ENCODE results near the gene GPS2.

Gene GPS2

GRCh38 chr17:7318121-7318860, 3.1 kb upstream of the GPS2 start:
- DNase-seq (ENCODE audit: low read depth in 2 of 2, low spot score in 1 of 2): no peak

DNA sequence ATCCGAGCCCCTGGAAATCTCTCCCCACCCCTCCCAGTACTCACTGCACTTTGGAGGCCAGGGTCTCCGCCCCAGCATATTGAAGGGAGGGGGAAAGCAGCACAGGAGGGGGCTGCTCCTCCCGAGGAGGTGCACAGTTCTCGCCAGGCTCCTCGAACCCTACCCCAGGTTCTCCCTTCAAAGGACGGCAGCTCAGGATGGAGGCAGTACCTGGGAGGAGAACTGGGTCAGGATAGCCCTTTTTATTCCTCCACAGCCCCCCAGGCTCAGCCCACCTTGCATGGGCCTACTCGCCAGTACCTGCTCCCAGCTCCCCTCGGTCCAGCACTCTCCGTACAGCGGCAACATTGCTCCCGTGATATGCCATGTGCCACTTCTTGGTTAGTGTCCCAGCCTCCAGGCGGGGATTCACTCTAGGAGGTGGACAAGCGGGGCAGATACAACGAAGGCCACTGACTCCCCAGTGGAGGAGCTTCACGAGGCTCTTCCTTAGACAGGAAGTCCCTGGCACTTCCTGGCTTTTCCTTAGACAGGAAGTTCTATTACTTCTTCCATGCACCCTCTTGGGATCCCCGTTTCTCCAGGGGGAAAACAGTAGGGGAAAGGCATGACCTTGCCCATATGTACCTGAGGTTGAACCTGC, 2.1 kb upstream of the GPS2 start:
- DNase-seq (ENCODE audit: low read depth in 2 of 2, low spot score in 1 of 2): no peak

- no peak for DNase-seq (ENCODE audit: low read depth in 2 of 2, low spot score in 1 of 2)
These were observed 543 bp upstream of the GPS2 start for GRCh38 chr17:7315570-7316235.

GRCh38 chr17:7313890-7314718, 1.1 kb downstream of the GPS2 start:
- DNase-seq (ENCODE audit: low read depth in 2 of 2, low spot score in 1 of 2): no peak

- no peak for DNase-seq (ENCODE audit: low read depth in 2 of 2, low spot score in 1 of 2)
These were observed 1.9 kb downstream of the GPS2 start for GRCh38 chr17:7313088-7313889.

DNA sequence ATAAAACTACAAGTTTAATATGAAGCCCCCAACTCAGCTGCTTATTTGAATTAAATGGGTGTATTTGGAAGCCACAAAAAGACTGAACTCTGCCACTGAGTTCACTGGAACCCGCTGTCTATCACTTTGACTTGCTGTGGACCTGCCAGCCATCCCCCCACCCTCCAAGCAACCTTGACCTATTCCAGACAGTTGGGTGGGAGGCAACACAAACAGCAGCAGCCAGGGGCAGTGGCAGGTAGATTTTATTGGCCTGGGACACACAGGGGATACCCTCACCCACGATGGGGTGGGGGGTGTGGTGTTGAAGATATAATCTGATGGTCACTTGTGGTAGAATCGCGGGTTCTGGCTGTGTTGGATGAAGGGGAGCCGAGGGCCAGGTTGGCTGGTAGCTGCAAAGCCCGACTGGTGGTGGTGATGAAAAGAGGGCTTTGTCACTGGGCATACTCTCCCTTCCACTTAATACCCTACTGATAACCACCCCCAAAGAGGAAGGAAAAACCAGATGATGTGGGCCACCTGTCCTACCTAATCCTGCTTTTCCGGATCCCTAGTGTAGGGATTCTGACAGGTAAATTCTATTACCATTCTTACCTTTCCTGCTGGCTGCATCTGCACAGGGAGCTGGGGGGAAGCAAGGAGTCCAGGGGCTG, 2.6 kb downstream of the GPS2 start:
- DNase-seq (ENCODE audit: low read depth in 2 of 2, low spot score in 1 of 2): no peak

DNA sequence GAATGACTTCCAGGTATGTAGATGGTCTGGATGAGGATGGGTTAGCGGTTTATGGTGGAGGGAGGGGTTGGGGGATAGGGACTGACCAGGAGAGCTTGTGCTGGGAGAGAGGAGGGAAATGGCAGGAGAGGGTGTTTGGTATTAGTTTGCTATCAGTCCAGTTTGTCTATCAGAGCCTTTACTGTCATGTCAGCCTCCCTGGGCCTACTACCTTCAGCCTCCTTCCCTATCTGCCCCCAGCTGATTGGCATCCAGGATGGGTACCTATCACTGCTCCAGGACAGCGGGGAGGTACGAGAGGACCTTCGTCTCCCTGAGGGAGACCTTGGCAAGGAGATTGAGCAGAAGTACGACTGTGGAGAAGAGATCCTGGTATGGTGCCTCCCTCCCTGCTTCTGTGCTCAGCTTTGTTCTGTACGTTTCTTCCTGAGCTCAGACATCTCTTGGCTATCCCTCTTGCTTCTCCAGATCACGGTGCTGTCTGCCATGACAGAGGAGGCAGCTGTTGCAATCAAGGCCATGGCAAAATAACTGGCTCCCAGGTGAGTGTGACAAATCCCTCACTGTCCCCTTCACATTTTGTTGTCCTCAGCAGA, 4.0 kb downstream of the GPS2 start:
- DNase-seq (ENCODE audit: low read depth in 2 of 2, low spot score in 1 of 2): no peak

DNA sequence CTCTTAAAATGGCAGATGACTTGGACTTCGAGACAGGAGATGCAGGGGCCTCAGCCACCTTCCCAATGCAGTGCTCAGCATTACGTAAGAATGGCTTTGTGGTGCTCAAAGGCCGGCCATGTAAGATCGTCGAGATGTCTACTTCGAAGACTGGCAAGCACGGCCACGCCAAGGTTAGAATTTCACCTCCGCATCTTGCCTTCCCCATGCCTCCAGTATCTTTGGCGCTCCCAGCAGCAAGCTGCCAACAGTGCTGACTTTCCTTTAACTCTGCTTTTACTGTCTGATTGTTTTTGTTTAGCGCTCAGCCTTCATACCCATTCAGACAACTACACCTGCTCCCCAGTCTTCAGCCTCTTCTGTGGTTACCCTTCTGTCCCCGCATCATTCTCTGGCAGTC, 5.5 kb downstream of the GPS2 start:
- no peak for DNase-seq (ENCODE audit: low read depth in 2 of 2, low spot score in 1 of 2)

DNA sequence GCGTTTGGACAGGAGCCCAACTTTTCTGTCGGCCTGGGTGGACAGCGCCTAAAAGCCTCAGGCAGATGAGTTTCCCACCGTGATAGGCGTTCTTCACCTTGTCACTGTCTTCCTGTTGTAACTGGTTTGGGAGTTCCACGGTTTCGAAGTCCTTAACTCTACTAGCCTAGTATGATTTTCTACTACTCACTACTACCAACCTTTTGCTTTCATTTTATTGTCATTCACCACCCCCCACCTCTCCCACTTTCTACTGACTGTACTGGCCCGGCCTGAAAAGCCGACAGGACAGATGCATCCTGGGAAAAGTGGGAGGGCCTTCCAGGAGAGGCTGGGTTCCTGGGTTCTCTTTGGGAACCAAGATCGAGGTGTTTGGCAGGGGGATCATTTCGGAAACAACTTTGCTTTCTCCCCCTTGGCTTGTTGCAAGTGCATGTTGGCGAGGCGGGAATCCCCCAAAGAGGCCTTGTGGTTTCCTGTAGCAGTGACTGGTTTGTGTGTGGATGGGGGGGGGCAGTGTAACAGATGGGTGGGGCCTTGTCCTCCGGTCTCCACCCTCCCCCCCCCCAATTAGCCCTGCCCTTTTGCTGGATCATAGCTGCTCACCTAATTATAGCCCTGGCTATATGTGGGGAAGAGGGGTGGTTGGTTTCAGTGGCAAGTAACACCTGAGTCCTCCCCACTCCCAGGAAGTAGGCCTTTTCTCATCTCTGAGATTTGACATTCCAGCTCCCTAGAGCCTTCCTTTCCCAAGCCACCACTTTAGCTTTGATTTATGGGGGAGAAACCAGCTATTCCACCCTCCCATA, 6.3 kb downstream of the GPS2 start:
- peak; percentile 67 to 75 for DNase-seq (ENCODE audit: low read depth in 2 of 2, low spot score in 1 of 2)

DNA sequence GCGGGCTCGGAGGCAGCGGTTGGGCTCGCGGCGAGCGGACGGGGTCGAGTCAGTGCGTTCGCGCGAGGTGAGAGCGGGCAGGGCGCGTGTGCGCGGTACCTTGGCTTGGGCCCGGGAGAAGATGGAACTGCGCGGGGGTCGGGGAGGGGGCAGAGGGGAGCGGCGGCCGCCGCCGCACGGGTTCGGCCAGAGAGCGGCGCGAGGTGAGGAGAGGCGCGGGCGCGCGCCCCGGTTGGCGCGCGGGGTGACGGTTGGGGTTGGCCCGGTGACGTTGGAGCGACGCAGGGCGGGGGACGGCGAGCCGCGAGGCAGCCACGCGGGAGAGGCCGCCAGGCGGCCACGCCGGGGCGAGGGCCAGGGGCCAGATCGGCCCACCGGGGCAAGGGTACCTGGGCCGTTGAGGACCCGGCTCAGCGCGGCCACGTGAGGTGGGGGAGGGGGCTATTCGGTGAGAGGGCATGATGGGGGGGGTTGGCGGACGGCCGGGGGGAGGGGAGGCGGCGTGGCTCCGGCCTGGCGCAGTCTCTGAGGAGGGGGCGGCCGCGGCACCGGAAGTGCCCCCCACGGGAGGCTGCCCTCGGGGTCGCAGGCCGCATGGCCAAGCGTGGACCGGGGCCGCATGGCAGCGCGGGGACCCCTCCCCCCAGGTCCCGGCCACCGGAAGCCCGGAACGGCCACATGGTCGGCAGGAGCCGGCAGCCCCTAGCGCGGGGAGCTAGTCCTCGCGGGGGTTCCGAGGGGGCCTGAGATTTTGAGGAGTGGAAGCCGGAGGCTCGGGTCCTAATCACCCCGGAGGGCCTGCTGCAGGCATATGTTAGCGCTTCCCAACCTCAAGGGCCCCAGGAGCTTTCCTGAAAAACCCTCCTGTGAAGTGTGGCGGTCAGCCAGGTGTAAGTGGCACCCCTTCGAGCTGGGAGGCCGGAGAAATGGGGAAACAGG, 7.2 kb downstream of the GPS2 start:
- DNase-seq (ENCODE audit: low read depth in 2 of 2, low spot score in 1 of 2): no peak

GRCh38 chr17:7306911-7307685, 8.1 kb downstream of the GPS2 start, which contains the start of gene EIF5A:
Gene EIF5A (plus strand): TSS chr17:7307628. CDS start chr17:7309636, 2,008 bp downstream.
- peak; percentile 100 for DNase-seq (ENCODE audit: low read depth in 2 of 2, low spot score in 1 of 2)

DNA sequence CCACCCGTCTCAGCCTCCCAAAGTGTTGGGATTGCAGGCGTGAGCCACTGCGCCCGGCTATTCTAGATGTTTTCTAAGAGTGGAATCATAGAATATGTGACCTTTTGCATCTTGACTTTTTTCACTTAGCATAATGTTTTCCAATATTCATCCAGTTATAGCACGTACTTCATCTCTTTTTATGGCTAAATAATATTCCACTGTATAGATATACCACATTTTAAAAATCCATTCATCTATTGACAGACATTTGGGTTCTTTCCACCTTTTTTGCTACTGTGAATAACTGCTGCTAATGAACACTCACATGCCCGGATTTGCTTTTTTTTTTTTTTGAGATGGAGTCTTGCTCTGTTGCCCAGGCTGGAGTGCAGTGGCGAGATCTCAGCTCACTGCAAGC, 11.0 kb downstream of the GPS2 start:
- DNase-seq (ENCODE audit: low read depth in 2 of 2, low spot score in 1 of 2): no peak

GRCh38 chr17:7296189-7296861, 18.8 kb downstream of the GPS2 start:
- DNase-seq (ENCODE audit: low read depth in 2 of 2, low spot score in 1 of 2): no peak

DNA sequence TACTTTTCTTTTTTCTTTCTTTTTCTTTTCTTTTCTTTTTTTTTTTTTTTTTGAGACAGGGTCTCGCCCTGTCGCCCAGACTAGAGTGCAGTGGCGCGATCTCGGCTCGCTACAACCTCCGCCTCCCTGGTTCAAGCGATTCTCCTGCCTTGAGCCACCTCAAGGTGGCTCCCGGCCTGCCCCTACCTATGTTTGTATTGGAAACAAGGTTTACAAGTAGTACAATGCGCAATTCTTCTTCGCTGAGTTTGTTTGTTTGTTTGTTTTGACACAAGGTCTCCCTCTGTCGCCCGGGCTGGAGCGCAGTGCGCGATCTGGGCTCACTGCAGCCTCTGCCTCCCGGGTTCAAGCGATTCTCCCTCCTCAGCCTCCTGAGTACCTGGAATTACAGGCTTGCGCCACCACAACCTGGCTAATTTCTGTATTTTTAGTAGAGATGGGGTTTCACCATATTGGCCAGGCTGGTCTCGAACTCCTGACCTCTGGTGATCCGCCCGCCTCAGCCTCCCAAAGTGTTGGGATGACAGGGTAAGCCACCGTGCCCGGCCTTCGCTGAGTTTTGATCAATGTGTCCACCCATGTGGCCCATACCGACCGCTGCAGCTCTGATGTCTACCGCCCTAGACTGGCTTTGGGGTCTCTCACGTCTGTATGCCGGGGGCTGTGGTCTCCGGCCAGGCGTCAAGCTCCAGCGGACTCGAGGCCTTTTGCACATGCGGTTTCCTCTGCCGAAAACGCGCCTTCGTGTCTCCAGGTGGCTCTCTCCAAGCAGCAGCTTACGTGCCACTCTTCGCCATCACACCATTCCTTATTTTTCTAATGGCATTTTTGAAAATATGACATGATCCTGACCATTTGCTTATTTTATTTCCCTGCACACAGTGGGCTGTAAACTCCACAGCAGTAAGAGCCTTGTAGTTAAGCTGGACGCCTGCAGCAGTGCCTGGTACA, 19.7 kb downstream of the GPS2 start:
- DNase-seq (ENCODE audit: low read depth in 2 of 2, low spot score in 1 of 2): no peak

- DNase-seq (ENCODE audit: low read depth in 2 of 2, low spot score in 1 of 2): peak in 1 of 2 donors; percentile 50
These were observed 20.5 kb downstream of the GPS2 start, which contains the start of gene YBX2 for GRCh38 chr17:7294614-7295153. Gene YBX2 (minus strand): TSS chr17:7294639. CDS start chr17:7294500, 139 bp downstream.
